ENCODE measurements around the gene ERCC4.
A peak's percentile ranks its signal among the peaks of the same experiment; 100 is the strongest.

DNA sequence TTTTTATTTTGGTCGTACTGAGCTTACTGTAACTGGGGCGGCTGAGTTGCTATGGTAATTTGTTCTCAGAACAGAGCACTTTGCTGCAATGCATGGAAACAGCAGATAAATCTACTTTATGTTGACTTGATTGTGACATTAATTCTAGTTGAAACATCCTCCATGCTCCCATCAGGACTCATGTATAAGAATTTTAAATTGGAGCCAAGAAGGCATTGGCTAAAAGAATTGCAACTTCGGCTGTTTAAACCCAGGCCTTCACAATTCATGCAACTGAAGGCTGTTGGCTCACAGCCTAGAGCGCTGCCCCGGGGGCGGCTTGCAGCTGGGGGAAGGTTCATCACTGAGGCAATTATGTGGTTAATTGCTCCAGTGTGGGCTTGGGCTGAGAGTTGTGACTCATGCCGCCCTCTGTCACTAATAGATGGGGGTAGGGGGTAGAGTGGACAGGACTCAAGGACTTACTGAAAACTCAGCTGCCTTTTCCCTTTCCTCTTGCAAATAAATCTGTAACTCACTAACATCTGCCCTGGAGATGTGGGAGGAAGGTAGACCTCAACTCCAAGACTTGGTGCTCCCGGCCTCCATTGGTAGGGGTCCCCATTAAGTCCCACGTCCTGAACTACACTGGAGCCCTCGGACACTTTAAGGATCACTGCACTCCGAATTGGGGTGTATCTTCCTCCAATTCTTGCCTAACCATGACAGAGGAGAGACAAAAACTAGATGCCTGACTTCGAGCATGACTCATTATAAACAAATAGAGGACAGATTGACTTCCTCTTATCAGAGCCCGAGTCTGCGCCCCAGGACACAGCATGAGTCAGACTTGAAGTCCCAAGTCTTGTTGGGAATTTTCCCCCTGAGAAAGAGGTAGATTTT is 37.5 kb downstream of the ERCC4 start:
- TF ChIP-seq, protein P1, sequence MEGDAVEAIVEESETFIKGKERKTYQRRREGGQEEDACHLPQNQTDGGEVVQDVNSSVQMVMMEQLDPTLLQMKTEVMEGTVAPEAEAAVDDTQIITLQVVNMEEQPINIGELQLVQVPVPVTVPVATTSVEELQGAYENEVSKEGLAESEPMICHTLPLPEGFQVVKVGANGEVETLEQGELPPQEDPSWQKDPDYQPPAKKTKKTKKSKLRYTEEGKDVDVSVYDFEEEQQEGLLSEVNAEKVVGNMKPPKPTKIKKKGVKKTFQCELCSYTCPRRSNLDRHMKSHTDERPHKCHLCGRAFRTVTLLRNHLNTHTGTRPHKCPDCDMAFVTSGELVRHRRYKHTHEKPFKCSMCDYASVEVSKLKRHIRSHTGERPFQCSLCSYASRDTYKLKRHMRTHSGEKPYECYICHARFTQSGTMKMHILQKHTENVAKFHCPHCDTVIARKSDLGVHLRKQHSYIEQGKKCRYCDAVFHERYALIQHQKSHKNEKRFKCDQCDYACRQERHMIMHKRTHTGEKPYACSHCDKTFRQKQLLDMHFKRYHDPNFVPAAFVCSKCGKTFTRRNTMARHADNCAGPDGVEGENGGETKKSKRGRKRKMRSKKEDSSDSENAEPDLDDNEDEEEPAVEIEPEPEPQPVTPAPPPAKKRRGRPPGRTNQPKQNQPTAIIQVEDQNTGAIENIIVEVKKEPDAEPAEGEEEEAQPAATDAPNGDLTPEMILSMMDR (IDR thresholded peaks at IDR 0.05), result no peak
- TF ChIP-seq POLR2A (IDR thresholded peaks at IDR 0.05), result peak in 1 of 2 donors; percentile 15
